Measurements from ENCODE around the gene NKX2-4. TPM values are rescaled to one million over a fixed set of nuclear protein-coding genes. Genes with fewer than 3 reads are reported as not detected.

The NKX2-4 gene
- total and polyA plus RNA-seq, 2 donors (not counting 1 experiment from before 2014, with no cell fraction given) = not detected

GRCh38 chr20:21378259-21378658 lies 19.1 kb downstream of the NKX2-4 start:
- CTCF ChIA-PET = no interaction called here
- no peak for ATAC-seq (ENCODE audit: low read depth)
- H3K4me3 Mint-ChIP-seq = no peak overlapping the region
- Histone ChIP-seq H3K9ac (ENCODE audit: low read length) (no peak overlapping the region), H3K4me2 (replicated peaks; ENCODE audit: low read depth, low read length, poor library complexity, severe bottlenecking) (no peak overlapping the region), H3K27ac (ENCODE audit: low read length in 2 of 2) (no peak overlapping the region), H3K4me1 (ENCODE audit: control insufficient read depth in 2 of 2, insufficient read depth in 2 of 2, low read length in 2 of 2) (no peaks in the 10 kb centered on the region), H3K79me2 (ENCODE audit: control insufficient read depth, insufficient read depth, low read length) (peaks cover 3% of the 10 kb centered on the region), H3K27me3 (replicated peaks in 1 of 4; ENCODE audit: control extremely low read depth in 1 of 4, control insufficient read depth in 3 of 4, insufficient read depth in 4 of 4, low read length in 3 of 4) (no peaks in the 10 kb centered on the region), H3K4me3 (ENCODE audit: control extremely low read depth in 1 of 5, extremely low read depth in 1 of 5, insufficient read depth in 1 of 5, low read depth in 2 of 5, low read length in 4 of 5) (no peak overlapping the region), H3K9me3 (ENCODE audit: control extremely low read depth in 1 of 3, control insufficient read depth in 2 of 3, insufficient read depth in 1 of 3, low read length in 2 of 3) (no peaks in the 10 kb centered on the region), H2AFZ (ENCODE audit: insufficient read depth, low read depth, low read length, poor library complexity, severe bottlenecking) (no peak overlapping the region), H4K20me1 (ENCODE audit: control insufficient read depth, insufficient read depth, low read length, poor library complexity, severe bottlenecking) (peaks cover 24% of the 10 kb centered on the region), H3K36me3 (replicated peaks in 1 of 2; ENCODE audit: control extremely low read depth in 1 of 2, control insufficient read depth in 1 of 2, extremely low read depth in 1 of 2, insufficient read depth in 2 of 2, low read length in 1 of 2) (peaks cover under 1 to 29% of the 10 kb centered on the region in 2 experiments)
- no peaks in the 10 kb centered on the region for H3K9me3 Mint-ChIP-seq (ENCODE audit: insufficient read depth)
- POLR2A ChIA-PET = no interaction called here
- no peaks in the 10 kb centered on the region for H3K4me1 Mint-ChIP-seq
- H3K27ac Mint-ChIP-seq = no peak overlapping the region
- WGBS (ENCODE audit: insufficient coverage) = no CpG with 5 or more reads among the region's 5 CpGs
- TF ChIP-seq EZH2 (IDR thresholded peaks at IDR 0.05; ENCODE audit: borderline replicate concordance, insufficient read depth, low read depth, low read length, poor library complexity, severe bottlenecking) = no peak
- TF ChIP-seq, protein P1, sequence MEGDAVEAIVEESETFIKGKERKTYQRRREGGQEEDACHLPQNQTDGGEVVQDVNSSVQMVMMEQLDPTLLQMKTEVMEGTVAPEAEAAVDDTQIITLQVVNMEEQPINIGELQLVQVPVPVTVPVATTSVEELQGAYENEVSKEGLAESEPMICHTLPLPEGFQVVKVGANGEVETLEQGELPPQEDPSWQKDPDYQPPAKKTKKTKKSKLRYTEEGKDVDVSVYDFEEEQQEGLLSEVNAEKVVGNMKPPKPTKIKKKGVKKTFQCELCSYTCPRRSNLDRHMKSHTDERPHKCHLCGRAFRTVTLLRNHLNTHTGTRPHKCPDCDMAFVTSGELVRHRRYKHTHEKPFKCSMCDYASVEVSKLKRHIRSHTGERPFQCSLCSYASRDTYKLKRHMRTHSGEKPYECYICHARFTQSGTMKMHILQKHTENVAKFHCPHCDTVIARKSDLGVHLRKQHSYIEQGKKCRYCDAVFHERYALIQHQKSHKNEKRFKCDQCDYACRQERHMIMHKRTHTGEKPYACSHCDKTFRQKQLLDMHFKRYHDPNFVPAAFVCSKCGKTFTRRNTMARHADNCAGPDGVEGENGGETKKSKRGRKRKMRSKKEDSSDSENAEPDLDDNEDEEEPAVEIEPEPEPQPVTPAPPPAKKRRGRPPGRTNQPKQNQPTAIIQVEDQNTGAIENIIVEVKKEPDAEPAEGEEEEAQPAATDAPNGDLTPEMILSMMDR (IDR thresholded peaks at IDR 0.05) = no peak
- no peak for DNase-seq
- no peaks in the 10 kb centered on the region for H3K27me3 Mint-ChIP-seq
- intact Hi-C loops (cut with micrococcal nuclease) = no loop called here

DNA sequence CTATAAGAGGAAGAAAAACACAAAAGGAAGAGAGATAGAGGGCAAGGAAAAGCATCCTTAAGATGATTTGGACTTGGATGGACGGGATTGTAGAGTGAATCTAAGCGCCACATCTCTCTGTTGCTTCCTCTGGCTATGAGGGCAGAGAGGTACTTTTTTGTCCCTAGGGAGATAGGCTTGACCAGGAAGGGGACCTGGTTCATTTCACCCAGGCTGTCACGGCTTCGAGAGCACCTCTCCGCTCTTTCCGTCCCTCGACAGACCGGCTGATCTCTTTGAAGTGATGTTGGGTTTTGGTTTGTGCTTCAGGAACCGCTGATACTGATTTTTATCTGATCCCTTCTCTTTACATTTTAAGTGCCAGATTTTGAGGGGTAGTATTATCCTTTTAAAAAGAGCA lies 19.6 kb downstream of the NKX2-4 start:
- Histone ChIP-seq H2AFZ (ENCODE audit: insufficient read depth, low read depth, low read length, poor library complexity, severe bottlenecking) (no peak overlapping the region), H3K79me2 (ENCODE audit: control insufficient read depth, insufficient read depth, low read length) (peaks cover 6% of the 10 kb centered on the region), H3K36me3 (replicated peaks in 1 of 2; ENCODE audit: control extremely low read depth in 1 of 2, control insufficient read depth in 1 of 2, extremely low read depth in 1 of 2, insufficient read depth in 2 of 2, low read length in 1 of 2) (peaks cover 0 to 24% of the 10 kb centered on the region in 2 experiments), H4K20me1 (ENCODE audit: control insufficient read depth, insufficient read depth, low read length, poor library complexity, severe bottlenecking) (peaks cover 29% of the 10 kb centered on the region), H3K27ac (ENCODE audit: low read length in 2 of 2) (no peak overlapping the region), H3K9ac (ENCODE audit: low read length) (no peak overlapping the region), H3K9me3 (ENCODE audit: control extremely low read depth in 1 of 3, control insufficient read depth in 2 of 3, insufficient read depth in 1 of 3, low read length in 2 of 3) (no peaks in the 10 kb centered on the region), H3K4me1 (ENCODE audit: control insufficient read depth in 2 of 2, insufficient read depth in 2 of 2, low read length in 2 of 2) (no peaks in the 10 kb centered on the region), H3K4me2 (replicated peaks; ENCODE audit: low read depth, low read length, poor library complexity, severe bottlenecking) (no peak overlapping the region), H3K27me3 (replicated peaks in 1 of 4; ENCODE audit: control extremely low read depth in 1 of 4, control insufficient read depth in 3 of 4, insufficient read depth in 4 of 4, low read length in 3 of 4) (no peaks in the 10 kb centered on the region), H3K4me3 (ENCODE audit: control extremely low read depth in 1 of 5, extremely low read depth in 1 of 5, insufficient read depth in 1 of 5, low read depth in 2 of 5, low read length in 4 of 5) (no peak overlapping the region)
- no peaks in the 10 kb centered on the region for H3K4me1 Mint-ChIP-seq
- H3K9me3 Mint-ChIP-seq (ENCODE audit: insufficient read depth) = no peaks in the 10 kb centered on the region
- H3K27ac Mint-ChIP-seq = no peak overlapping the region
- whole genome bisulfite sequencing (ENCODE audit: insufficient coverage) = 100% methylated on average over 2 of the region's 9 CpGs
- intact Hi-C loops (cut with micrococcal nuclease) = no loop called here
- ChIA-PET CTCF (no interaction called here), POLR2A (interaction anchor here (0.6 kb wide), 1 partner anchor 696 kb away, joined by 3 read pairs; no protein-coding TSS in a partner anchor)
- TF ChIP-seq, protein P1 (IDR thresholded peaks at IDR 0.05) = no peak
- no peak for TF ChIP-seq EZH2 (IDR thresholded peaks at IDR 0.05; ENCODE audit: borderline replicate concordance, insufficient read depth, low read depth, low read length, poor library complexity, severe bottlenecking)
- no peak overlapping the region for H3K4me3 Mint-ChIP-seq
- DNase-seq (no peak), ATAC-seq (ENCODE audit: low read depth) (no peak)
- no peaks in the 10 kb centered on the region for H3K27me3 Mint-ChIP-seq
